Measurements from ENCODE around the gene PPP2R2C.

GRCh38 chr4:6275898-6276806, 196.3 kb downstream of the PPP2R2C start:
- no peak for TF ChIP-seq POLR2A (IDR thresholded peaks at IDR 0.05; ENCODE audit: low read depth, low read length)
- no peak for TF ChIP-seq TAF1 (IDR thresholded peaks at IDR 0.05; ENCODE audit: low read depth, low read length)
- TF ChIP-seq SPI1 (IDR thresholded peaks at IDR 0.05; ENCODE audit: low read depth, low read length) = no peak
- no peak for TF ChIP-seq POLR2AphosphoS5 (IDR thresholded peaks at IDR 0.05; ENCODE audit: low read depth, low read length)
- no peak for TF ChIP-seq POU2F2 (IDR thresholded peaks at IDR 0.05; ENCODE audit: low read depth, low read length)
